Hematopoietic multipotent progenitor cell treated with erythropoietin and hydrocortisone succinate and interleukin-3 and kit ligand, for 6 days (in vitro differentiated cells): ENCODE results near the gene AQP1.

ENCODE experiments used
- DNase-seq: peaks from one replicate; pipeline ENCODE4 v3.0.0-alpha.2; 2015

AQP1 gene

DNA sequence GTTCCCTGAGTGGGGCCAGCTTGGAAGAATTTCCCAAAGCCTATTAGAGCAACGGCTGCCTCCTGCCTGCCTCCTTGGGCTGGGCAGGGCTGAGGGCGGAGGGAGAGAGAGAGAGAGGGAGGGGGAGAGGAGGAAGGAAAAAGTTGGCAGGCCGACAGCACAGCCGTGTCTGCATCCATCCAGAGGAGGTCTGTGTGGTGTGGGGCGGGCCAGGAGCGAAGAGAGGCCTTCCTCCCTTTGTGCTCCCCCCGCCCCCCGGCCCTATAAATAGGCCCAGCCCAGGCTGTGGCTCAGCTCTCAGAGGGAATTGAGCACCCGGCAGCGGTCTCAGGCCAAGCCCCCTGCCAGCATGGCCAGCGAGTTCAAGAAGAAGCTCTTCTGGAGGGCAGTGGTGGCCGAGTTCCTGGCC is at the start of gene AQP1:
TSS of gene AQP1 (plus strand) at position 293 of the 409 bp plus-strand sequence. CDS start at position 350, 57 bp downstream.
- DNase-seq, result peak; percentile 60

DNA sequence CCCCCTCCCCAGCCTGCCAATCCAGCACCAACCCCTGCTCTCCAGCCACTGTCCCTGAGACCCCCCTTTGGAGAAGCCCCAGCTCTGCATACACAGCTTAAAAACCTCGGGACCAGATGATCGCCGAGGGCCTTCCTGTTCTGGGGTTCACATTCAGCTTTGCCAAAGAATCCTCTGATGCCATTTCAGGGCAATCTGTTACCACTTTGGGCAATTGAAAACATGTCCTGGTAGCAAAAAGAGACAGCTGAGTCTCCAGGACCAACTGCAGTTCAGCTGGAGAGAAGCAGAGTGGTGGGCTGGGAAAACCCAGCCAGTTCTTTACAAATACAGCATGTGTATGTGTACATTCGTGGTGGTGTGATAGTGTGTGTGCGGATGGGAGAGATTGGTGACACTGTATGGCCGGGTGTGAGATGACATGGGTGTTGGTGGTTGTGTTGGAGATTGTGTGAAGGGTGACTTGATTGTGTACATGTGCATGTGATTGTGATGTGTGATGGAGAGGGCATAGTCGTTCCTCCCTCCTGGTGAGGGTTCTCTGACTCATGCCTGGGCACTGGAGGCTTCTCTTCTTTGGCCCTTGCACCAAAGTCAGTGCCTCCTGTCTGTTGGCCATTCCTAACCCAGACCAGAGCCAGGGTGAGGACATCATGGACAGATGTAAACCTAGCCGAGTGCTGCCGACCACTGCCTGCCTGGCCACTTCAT is 48.5 kb upstream of the AQP1 start:
- DNase-seq, result no peak

- DNase-seq, result no peak
Observed at GRCh38 chr7:30863706-30864035, 48.0 kb upstream of the AQP1 start.

- DNase-seq, result no peak
Observed at GRCh38 chr7:30864101-30864500, 47.6 kb upstream of the AQP1 start.

DNA sequence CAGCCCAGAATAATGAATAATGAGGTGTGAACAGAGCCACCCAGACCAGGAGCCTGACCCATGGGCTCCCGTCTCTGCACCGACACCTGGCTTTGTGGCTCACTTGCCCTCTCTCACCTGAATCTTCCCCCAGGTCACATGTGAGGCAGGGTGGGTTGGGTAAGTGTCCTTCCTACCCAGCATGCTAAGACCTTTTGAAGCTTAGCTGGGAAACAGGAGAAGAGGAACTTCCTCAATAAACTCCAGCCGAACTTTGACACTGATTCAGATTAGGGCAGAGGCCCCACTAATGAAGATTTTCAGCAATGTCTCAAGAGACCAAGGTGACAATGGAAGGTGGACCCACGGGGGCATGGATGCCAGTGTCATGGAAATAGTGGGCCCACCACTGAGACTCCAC is 46.6 kb upstream of the AQP1 start:
- no peak for DNase-seq

GRCh38 chr7:30865821-30866220 is 45.8 kb upstream of the AQP1 start:
- no peak for DNase-seq

DNA sequence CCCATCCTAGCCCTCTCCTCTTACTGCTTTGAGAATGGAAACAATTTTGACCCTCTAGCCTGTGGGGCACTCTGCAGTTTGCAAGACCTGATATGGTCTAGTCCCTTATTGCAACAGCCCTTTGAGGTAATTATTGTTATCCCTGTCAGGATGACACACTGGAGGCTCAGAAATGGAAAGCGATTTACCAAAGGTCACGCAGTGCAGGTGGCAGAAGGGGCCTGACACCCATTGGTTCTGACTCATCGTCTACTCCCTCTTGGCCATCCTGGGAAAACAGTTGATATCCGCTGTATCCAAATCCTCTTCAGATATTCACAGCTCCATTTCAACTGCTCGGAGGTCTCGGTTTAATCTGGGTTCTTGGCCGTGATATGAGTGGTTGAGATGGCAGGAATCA is 44.7 kb upstream of the AQP1 start:
- no peak for DNase-seq

DNA sequence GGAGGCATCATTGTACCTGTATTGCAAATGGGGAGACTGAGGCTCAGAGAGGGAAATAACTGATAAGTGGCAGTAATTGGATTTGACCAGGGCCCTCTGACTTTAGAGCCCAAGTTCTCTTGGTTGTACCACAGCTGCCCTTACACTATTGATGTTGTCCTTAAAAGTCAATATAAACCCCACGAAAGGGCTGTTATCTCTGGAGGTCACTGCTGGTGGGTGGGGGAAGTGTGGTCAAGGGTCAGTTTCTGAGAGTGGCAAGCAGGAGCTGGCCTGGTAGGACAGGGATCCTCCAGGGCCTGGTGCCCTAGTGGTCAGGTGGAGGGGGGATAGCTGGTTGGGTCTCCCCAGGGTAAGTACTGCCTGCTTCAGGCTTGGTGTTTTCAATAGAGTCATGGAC is 44.2 kb upstream of the AQP1 start:
- DNase-seq, result no peak

DNA sequence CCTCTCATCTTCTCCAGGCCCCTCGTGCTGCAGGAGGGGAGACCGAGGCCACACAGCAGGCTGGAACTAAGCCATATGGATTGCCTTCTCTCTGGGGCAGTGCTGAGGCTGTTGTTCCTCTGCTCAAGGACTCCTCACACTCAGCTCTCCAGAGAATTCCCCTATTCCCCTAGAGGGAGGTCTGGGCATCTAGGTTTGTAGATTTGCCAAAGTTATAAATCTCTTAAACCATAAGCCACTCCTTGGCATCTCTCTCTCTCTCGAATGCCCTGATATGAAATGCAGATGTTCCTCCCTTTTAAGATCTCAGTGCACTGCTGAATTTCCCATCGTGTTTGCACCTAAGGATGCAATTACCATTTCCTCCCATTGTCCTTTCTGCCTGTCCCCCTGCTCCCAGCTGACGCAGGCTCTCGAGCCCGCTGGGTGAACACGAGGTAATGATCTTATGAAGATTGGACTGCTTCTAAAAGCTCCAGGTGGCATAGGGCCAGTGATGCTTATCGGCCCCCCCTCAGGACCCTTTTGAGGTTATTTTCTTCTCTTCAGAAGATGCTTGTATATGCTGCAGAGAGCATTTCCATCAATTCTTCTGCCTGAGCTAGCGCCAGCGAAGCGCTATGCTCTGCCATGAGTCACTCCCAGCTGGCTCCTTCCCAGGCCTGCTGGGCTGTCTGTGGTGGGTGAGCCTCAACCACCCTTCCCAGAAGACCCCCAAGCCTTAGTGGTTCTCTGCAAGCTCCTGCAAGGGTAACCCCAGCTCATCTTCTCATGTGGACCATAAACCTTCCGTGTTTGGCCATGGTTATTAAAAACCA is 41.6 kb upstream of the AQP1 start:
- DNase-seq, result no peak

- DNase-seq, result no peak
Observed at GRCh38 chr7:30870821-30871518, 40.7 kb upstream of the AQP1 start.

DNA sequence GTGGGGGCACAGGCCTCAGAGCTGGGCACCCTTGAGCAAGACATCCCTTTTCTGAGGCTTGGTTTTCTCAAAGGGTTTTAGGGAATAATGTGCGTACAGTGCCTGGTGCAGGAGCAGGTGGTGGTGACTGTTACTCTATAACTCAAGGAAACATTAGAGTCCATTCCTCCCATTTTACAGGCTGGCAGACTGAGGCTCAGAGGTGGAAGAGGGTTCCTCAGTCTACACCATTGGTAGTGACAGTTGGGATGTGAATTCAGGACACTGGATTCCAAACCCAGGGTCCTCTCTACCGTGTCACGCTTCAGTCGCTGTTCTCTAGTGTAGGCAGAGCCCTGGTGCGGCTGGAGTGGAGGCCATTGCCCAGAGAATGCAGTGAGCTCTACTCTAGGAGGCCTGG is 40.0 kb upstream of the AQP1 start:
- no peak for DNase-seq

DNA sequence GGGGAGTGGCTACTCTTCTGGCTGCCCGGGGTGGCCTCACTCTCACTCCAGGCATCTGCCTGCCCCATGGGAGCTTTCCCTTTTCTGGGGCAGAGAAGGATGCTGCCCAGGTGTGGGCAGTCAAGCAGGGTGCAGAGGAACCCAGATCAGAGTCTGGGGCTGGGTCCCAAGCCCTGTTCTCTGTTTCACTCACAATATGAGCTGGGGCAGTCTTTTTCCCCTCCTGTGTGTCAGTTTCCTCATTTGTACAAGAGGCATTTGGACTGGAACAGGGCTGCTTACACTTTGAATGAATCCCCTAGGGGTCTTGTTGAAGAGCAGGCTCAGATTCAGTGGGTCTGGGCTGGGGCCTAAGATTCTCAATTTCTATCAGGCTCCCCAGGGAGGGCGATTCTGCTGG is 38.4 kb upstream of the AQP1 start:
- DNase-seq, result no peak

GRCh38 chr7:30873656-30874055 is 38.0 kb upstream of the AQP1 start:
- DNase-seq, result no peak

- no peak for DNase-seq
Observed at GRCh38 chr7:30874656-30875302, 36.9 kb upstream of the AQP1 start.

- no peak for DNase-seq
Observed at GRCh38 chr7:30877015-30877769, 34.5 kb upstream of the AQP1 start.

GRCh38 chr7:30877993-30878392 is 33.7 kb upstream of the AQP1 start:
- DNase-seq, result no peak

DNA sequence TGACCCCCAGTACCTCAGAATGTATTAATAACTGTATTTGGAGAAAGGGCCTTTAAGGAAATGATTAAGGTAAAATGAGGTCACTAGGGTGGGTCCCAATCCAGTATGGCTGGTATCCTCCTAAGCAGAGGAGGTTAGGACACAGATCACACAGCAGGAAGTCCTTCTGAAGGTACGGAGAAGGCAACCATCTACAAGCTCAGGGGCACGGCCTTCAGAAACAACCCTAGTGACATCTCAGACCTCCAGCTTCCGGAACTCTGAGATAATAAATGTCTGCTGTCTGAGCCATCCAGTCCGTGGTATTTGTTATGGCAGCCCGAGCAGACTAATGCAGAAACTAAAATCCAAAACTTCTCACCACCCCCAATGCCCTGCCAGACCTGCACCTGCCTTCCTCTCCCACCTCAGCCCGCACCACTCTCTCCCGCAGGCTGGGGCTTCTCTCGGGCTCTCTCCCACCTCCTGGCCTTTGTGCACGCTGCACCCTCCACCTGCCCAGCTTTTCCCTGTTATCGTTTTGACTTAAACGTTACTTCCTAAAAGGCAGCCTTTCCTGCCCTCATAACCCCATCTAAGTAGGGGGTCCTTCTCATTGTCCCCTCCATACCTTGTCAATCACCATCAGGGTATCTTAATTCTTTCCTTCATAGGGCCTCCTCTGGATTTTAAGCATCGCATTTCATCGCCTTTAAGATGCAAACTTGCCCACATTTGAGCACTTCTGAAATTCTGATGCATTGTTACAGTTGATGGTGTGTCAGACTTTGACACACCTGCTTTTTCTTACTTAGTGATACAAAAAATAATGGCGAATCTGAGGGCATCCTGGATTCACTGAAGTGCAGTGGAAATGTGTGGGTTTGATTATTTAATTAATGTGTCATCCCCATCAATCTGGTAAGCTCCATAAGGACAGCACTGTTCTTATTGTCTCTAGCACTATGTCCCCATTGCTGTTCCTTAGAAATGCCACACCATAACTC is 32.2 kb upstream of the AQP1 start:
- DNase-seq, result no peak

DNA sequence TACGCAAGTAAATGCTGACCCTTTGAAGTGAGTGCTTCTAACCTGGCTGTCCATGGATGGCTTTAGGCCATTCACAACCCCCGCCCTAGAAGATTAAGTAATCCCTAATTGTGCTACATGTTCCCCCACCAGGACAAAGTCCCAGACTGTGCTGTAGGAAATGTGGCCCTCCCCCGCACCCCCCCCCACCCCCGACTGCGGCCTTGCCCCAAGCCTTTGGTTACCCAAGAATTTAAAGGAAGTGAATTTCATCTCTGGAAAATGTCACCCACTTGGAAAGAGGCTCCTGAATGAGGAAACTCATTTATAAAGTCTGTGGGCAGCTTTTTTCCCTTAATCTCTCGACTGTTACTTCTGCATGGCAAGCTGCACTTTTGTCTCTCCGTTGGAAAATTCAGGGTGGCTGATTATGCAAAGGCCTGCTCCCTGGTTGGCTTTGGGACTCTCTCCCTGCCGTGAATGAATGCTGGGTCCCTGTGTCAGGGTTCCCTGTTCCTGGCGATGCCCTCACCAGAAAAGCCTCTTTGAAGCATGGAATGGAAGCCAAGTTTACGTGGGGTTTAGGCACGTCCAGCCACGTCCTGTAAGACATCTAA is 31.4 kb upstream of the AQP1 start:
- DNase-seq, result no peak

GRCh38 chr7:30880941-30881340 is 30.7 kb upstream of the AQP1 start:
- no peak for DNase-seq

DNA sequence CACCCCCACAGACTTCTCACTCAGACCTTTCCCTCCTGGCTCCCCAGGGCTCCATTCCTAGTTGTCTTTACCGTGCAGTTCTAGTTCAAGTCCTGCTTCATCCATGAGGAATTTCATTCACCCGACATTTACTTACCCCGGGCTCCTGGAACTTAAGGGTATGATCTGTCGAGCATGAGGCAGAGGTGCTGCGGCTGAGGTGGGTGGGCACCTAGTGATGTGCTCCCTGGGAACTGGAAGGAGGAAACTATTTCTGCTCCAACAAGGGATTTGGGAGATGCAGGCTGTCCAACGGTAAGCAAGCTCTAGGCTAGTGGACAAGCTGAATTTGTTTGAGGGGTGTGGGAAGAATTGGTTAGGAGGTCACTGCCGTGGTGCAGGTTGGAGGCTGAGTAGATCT is 30.2 kb upstream of the AQP1 start:
- DNase-seq, result no peak

DNA sequence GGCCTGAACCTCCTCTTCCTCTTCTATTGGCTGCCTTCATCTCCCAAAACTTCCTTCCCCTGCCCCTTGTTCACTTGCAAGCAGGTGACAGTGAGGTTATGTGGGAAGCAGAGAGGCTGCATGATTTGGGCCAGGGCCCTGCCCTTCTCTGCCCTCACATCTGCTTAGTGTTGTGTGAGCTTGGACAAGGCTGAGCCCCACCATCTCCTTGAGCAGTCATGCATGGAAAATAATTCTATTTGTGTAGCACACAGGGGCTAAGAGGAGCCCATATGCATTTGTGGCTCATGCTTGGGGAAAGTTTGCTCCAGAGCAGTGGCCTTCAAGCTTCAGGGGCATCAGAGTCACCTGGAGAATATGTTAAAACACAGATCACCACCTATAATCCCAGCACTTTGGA is 26.8 kb upstream of the AQP1 start:
- DNase-seq, result no peak
